Left lung (tissue), 10 donors: ENCODE results near the gene CDH11. TPM values are rescaled to one million over a fixed set of nuclear protein-coding genes. Genes with fewer than 3 reads are reported as not detected.

Source experiments
- ATAC-seq: fragments of 200-7000 bp; cut with Tn5 transposase; one replicate; pipeline ENCODE4 v1.9.1; 2020; ENCODE audit warnings: moderate library complexity
- DNase-seq, 4 donors: peaks; one replicate each; pipeline ENCODE4 v3.0.0-alpha.2; 2013 to 2020
- H3K27ac ChIP-seq, 2 donors: fragments of 200-600 bp; sonication (generic) in 1 of 2; one replicate each; pipeline versions ENCODE4 v1.5.0 to v1.8.0; 2020 to 2021
- H3K27me3 ChIP-seq, 2 donors: fragments of 200-600 bp; sonication (generic) in 1 of 2; one replicate each; pipeline versions ENCODE4 v1.5.0 to v1.8.0; 2020 to 2021
- H3K36me3 ChIP-seq, 2 donors: fragments of 200-600 bp; sonication (generic) in 1 of 2; one replicate each; pipeline versions ENCODE4 v1.5.0 to v1.8.0; 2020 to 2021
- H3K4me1 ChIP-seq, 2 donors: fragments of 200-600 bp; one replicate each; pipeline ENCODE4 v1.8.0; 2021
- H3K4me3 ChIP-seq, 2 donors: fragments of 200-600 bp; sonication (generic) in 1 of 2; one replicate each; pipeline versions ENCODE4 v1.5.0 to v1.8.0; 2020 to 2021; ENCODE audit warnings: mild to moderate bottlenecking in 1 of 2
- H3K9me3 ChIP-seq, 2 donors: fragments of 200-600 bp; sonication (generic) in 1 of 2; one replicate each; pipeline versions ENCODE4 v1.5.0 to v1.8.0; 2020 to 2021
- CTCF ChIP-seq, 2 donors: fragments of 200-600 bp; sonication (generic) in 1 of 2; IDR thresholded peaks; one replicate each; pipeline versions ENCODE4 v1.5.0 to v1.8.0; 2021; ENCODE audit warnings: antibody characterized with exemption in 2 of 2
- intact Hi-C, 2 donors: fragments of 100-400 bp; cut with DNase I; formaldehyde crosslinking; loops; one replicate each; pipeline versions ENCODE4 v1.11.2 to v1.14.2; 2022
- polyA plus RNA-seq, 6 donors: library from polyadenylated mRNA; unstranded; fragments of 120-200 nt; gene quantifications; one replicate each; pipeline ENCODE4 v1.2.1, GENCODE V29; 2013; ENCODE audit not compliant: insufficient read length in 6 of 6
- total RNA-seq, 2 donors: library from RNA; stranded (reverse); fragmentation: NEBNext Ultra II Directional; extraction: Animal tissue kit (Norgen Biotek cat#: 25700); gene quantifications; one replicate each; pipeline ENCODE4 v1.2.1, GENCODE V29; 2021
- donor health status: DM: no; HTN: yes; CAD: no.
- donor health status: DM: no; HTN: no; CAD: no.

The CDH11 gene
- total and polyA plus RNA-seq, 8 donors = 161 to 350 (median 311) TPM

DNA sequence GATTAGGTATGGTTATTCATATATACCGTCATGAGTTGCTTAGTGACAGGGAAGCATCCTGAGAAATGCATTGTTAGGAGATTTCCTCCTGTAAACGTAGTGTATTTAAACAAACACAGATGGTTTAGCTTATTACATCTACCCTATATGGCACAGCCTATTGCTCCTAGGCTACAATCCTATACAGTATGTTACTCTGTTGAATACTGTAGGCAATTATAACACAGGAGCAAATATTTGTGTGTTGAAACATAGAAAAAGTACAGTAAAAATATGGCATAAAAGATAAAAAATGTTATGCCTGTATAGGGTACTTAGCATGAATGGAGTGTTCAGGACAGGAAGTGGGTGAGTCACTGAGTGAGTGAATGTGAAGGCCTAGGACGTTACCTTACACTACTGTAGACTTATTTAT, 157.7 kb downstream of the CDH11 start:
- TF ChIP-seq CTCF (IDR thresholded peaks at IDR 0.05) = no peak
- no peak overlapping the region for H3K4me3 ChIP-seq
- H3K36me3 ChIP-seq = no peaks in the 10 kb centered on the region
- ATAC-seq (no peak), DNase-seq (no peak)
- H3K27me3 ChIP-seq = no peaks in the 10 kb centered on the region
- no peaks in the 10 kb centered on the region for H3K9me3 ChIP-seq
- H3K27ac ChIP-seq = no peak overlapping the region
- intact Hi-C loops = no loop called here
- H3K4me1 ChIP-seq = no peaks in the 10 kb centered on the region

DNA sequence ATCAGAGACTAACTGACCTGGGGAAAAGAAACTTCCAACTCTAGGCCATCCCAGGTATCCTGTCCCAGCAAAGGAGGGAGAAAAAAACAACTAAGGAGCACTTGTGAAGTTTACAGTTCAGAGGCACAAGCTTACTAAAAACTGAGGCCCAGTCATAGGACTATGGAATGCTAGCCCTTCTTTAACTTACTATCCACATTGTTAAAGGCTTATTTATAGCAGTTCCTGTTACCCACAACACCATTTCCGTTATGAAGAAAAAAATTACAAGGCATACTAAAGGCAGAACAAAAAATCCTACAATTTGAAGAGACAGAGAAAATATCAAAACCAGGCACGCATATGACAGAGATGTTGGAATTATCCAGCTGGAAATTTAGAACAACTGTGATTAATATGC, 159.1 kb downstream of the CDH11 start:
- ATAC-seq (no peak), DNase-seq (no peak)
- Histone ChIP-seq H3K27ac (no peak overlapping the region), H3K9me3 (no peaks in the 10 kb centered on the region), H3K4me1 (no peaks in the 10 kb centered on the region), H3K36me3 (no peaks in the 10 kb centered on the region), H3K4me3 (no peak overlapping the region), H3K27me3 (no peaks in the 10 kb centered on the region)
- intact Hi-C loops = no loop called here
- TF ChIP-seq CTCF (IDR thresholded peaks at IDR 0.05) = no peak

- DNase-seq = no peak
- H3K27me3 ChIP-seq = no peaks in the 10 kb centered on the region
- no peak for ATAC-seq
Observed at GRCh38 chr16:64957246-64957645, 164.6 kb downstream of the CDH11 start.

GRCh38 chr16:64952177-64952576, 169.7 kb downstream of the CDH11 start:
- ATAC-seq = peak; percentile 49
- intact Hi-C loops = no loop called here
- H3K27me3 ChIP-seq = no peaks in the 10 kb centered on the region
- no peak overlapping the region for H3K27ac ChIP-seq
- H3K4me3 ChIP-seq = no peak overlapping the region
- H3K36me3 ChIP-seq = no peaks in the 10 kb centered on the region
- TF ChIP-seq CTCF (IDR thresholded peaks at IDR 0.05) = no peak
- H3K4me1 ChIP-seq = no peaks in the 10 kb centered on the region
- DNase-seq = no peak
- no peaks in the 10 kb centered on the region for H3K9me3 ChIP-seq

More at GRCh38 chr16:64957246-64957645, 164.6 kb downstream of the CDH11 start:
- no peaks in the 10 kb centered on the region for H3K9me3 ChIP-seq
- no peak for TF ChIP-seq CTCF (IDR thresholded peaks at IDR 0.05)
- no peak overlapping the region for H3K27ac ChIP-seq
- H3K4me3 ChIP-seq = no peak overlapping the region
- no peaks in the 10 kb centered on the region for H3K36me3 ChIP-seq
- intact Hi-C loops = no loop called here
- H3K4me1 ChIP-seq = no peaks in the 10 kb centered on the region

DNA sequence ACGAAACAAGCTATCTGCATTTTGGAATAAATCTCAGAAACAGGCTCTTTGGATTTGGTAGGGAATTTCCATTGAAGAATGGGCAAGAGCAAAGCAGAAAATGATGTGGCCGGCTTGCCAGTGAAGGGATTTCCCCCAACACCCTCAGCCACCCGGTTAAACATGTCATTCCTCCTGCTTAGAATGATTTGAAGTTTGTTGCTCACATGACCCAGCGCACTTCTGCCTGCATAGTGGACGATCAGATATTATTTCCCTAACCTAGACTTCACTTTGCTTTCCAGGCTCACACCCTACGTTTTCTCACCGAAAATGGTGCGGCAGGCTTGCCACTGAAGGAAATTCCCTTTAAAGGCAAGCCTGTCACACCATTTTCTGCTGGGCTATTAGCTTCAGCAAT, 170.7 kb downstream of the CDH11 start:
- no peaks in the 10 kb centered on the region for H3K9me3 ChIP-seq
- H3K36me3 ChIP-seq = no peaks in the 10 kb centered on the region
- H3K27ac ChIP-seq = no peak overlapping the region
- no peaks in the 10 kb centered on the region for H3K4me1 ChIP-seq
- no peak overlapping the region for H3K4me3 ChIP-seq
- intact Hi-C loops = no loop called here
- no peak for TF ChIP-seq CTCF (IDR thresholded peaks at IDR 0.05)
- no peaks in the 10 kb centered on the region for H3K27me3 ChIP-seq
- ATAC-seq (no peak), DNase-seq (no peak)
